ENCODE results near the gene CFAP221.

CFAP221 gene

DNA sequence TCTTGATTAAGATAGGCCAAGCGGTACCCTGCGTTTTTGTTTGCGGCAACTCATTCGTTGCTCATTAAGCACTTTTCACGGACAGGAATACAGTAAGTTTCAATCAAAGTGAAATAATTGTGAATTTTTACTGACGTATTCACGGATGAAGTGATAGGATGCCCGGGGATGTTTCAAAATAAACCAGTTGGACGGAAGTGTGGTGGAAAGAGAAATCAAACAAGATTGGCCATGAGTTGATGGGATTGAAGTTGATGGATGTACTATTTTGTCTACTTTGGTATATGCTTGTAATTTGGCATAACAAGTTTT is 135.2 kb downstream of the CFAP221 start:
- DNase-seq: no peak

DNA sequence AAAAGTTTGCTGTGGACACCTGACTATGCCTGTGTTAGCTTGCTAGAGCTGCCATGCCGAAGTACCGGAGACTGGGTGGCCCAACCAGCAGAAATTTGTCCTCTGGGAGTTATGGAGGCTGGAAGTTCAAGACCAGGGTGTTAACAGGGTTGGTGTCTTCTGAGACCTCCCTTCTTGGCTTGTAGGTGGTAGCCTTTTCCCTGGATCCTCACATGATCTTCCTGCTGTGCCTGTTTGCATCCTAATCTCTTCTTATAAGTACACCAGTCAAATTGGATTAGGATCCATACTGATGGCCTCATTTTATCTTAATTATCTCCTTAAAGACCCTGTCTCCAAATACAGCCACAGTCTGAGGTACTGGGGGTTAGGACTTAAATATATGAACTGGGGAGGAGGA is 135.6 kb downstream of the CFAP221 start:
- DNase-seq: no peak

DNA sequence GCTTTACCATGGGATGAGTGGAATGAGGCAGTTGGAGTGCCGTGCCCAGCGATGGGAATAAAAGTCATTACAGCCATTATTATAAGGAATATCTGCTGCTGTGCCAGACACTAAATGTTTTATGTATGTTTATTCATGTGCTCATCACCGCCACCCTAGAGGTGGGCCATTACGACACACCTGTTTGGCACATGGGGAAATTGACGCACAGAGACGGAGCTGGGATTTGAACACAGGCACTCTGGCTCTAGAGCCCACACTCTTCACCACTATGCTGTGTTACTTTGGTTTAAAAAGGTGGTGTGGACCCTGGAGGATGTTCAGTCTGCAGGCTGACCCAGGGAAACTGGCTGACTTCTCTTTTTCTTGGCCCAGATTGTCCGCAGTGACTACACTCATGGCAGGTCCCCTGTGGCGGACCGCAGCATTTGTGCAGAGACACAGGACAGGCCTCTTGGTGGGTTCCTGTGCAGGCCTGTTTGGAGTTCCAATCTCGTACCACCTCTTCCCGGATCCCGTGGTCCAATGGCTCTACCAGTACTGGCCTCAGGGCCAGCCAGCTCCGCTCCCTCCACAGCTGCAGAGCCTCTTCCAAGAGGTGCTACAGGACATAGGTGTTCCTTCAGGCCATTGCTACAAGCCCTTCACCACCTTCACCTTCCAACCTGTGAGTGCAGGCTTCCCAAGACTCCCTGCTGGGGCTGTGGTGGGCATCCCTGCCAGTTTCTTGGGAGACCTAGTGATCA is 136.4 kb downstream of the CFAP221 start:
- DNase-seq: no peak

DNA sequence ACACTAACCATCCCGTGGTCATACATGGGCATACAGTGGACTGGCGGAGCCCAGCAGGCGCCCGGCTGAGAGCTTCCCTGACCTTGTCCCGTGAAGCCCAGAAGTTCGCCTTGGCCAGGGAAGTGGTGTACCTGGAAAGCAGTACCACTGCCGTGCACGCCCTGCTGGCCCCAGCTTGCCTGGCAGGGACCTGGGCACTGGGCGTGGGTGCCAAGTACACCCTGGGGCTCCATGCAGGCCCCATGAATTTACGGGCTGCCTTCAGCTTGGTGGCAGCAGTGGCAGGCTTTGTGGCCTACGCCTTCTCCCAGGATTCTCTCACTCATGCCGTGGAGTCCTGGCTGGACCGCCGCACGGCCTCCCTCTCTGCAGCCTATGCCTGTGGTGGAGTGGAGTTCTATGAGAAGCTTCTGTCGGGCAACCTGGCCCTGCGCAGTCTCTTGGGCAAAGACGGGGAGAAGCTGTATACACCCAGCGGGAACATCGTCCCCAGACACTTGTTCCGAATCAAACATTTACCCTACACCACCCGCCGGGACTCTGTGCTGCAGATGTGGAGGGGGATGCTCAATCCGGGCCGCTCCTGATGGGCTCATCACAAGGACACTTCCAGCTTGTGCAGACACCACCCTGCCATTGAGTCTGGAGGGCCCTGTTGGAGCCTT is 137.1 kb downstream of the CFAP221 start:
- DNase-seq: no peak

DNA sequence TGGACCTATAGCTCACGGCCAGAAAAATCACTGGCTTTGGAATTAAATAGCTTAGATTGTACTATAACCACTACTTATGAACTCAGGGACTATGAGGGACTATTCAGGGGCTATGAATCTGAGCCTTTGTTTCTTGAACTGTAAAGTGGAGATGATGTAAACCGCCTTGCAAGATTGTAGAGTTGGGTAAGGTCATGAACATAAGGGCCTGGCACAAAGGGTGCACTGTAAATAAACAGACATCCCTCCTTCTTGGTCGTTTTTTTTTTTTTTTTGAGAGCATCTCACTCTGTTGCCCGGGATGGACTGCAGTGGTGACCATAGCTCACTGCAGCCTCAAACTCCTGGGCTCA is 137.6 kb downstream of the CFAP221 start:
- no peak for DNase-seq

DNA sequence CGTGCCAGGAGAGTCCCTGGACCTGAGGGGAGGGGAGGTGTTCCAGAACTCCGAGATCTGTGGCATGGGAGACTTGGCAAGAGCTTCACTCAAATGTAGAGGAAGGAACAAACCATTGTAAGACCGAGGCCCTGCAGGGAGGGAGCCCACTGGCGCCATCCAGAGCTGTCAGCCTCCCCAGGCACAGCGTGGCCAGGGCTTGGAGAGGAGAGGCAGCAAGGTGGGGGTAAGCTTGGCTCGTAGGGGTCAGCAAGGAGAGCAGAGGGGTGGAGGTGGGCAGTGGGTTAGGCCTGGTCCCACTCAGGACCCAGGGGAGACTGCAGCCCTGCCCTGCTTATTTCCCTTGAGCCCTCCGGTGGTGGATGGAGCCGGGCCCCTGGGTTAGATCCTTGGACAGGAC is 138.3 kb downstream of the CFAP221 start:
- DNase-seq: no peak

DNA sequence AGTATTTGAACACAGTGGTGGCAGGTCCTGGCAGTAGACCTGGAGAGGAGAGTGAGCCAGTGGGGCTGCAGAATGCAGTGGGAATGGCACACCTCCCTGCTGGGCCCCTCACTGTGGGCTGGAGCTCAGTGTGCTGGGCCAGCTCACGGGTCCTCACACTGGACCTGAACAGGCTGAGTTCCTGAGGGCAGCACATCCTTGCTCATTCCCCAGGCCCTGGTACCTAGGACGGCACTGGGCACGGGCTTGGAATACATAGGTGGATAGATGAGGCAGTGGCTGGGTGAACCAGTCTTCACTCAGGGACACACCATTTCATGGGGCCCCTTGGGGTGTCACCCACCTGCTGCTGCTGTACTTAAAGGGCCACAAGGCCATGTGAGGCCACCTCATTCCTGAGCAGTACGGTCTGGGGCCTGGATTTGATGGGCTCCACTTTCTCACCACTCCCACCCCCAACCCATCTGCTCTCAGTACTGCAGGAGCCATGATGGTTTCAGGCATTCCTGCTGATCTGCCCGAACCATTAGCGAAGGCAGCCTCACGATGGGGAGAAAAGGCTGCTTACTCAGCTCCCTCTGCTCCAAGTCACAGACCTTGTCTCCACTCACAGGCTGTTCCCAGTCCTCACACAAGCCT is 138.9 kb downstream of the CFAP221 start:
- no peak for DNase-seq

DNA sequence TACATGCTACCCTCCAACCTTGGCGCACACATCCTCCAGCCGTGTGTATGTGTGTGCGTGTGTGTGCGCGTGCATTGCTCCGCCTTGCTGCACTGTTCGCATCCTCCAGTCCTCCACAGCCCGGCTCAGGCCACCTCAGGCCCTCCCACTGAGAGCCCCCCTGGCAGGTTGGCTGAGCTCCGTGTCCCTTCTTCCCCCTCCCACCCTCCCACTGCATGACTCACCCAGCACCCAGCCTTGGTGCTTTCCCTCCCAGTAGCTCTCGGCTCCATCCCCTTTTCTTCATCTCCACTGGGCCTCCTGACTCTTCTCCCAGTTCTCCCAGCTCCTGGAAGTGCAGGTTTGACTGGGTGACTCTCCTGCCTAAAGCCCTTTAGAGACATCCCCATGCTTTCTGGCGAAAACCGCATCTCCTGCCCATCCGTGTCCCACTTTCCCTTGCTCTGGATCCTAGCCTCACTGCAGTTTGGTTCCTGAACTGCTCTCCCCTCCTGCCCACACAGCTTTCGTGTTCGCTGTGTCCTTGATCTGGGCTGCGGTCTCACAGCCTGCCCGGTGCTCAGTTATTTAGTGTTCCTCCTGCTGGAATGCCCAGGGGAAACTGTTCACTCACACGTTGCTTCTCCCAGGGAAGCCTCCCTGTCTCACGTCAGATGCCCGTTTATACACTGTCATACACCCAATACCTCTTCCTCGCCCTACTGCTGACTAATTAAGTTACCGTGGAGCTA is 139.6 kb downstream of the CFAP221 start:
- DNase-seq: peak in 16 of 56 donors; percentile 16 to 64 (median 30)

DNA sequence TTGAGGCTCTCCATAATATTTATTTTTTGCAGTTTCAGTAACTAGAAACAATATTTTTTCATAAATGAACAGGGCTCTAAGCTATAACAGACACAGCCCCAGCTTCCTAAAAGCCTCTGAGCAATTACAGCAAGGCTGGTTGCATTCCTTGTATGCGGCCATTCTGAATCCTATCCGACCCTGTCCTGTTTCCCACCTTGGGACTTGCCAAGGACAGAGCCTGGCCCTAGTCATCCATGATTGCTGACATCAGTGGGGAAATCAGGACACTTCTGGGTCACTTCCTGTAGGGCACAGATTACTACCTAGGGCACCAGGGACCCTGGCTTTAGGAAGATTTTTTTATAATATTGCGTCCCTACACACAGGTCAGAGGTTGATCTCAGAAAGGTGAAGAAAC is 140.3 kb downstream of the CFAP221 start:
- no peak for DNase-seq

DNA sequence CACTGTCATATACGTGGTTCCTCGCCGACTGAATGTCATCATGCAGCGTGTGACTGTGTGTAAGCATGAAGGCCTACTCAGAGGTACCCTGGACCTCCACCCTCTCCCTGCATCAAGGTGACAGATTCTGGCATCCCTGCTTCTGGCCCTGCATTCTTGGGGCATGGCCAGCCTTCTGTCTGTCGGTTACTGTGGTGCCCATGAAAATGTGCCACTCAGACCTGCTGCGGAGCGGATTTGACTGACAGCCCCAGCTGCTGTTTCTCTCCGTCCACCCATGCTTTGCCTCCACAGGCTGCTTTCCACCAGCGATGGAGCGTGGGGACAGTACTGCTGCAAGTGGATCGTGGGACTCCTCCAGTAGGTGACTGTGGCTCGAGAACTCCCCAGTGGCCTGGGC is 144.4 kb downstream of the CFAP221 start:
- DNase-seq: no peak

DNA sequence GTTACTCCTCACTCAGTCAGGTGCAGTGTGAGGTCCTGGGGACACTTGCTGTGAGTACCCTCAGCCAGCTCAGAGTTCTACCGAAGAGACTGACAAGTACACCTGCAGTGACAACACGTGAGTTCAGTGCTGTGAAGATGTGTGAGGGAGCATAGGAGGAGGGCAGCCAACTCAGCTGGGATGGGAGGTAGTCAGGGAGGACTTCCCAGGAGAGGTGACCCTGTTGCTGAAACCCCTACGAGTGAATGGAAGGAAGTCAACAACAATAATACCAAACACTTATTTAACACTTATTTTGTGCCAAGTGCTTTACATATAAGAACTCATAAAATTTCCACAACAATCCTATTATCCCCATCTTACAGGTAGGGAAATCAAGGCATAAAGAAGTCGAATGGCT is 145.0 kb downstream of the CFAP221 start:
- no peak for DNase-seq

DNA sequence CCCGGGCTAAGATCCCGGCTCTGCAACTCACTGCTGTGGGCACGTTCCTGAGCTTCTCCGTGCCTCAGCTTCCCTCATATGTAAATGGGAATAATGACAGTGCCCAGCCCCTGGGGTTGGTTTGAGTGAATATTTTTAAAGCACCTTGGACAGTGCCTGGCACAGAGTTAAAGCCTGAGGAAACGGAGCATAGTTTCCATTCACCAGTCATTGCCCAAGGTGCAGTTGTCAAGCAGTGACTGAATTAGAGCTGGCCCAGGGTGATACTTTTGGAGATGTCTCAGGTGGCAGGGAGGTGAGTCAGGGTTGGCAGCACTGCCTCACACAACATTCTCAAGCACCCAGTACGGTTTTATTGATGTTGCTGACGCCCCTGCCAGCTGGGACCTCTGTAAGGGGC is 146.9 kb downstream of the CFAP221 start:
- no peak for DNase-seq

DNA sequence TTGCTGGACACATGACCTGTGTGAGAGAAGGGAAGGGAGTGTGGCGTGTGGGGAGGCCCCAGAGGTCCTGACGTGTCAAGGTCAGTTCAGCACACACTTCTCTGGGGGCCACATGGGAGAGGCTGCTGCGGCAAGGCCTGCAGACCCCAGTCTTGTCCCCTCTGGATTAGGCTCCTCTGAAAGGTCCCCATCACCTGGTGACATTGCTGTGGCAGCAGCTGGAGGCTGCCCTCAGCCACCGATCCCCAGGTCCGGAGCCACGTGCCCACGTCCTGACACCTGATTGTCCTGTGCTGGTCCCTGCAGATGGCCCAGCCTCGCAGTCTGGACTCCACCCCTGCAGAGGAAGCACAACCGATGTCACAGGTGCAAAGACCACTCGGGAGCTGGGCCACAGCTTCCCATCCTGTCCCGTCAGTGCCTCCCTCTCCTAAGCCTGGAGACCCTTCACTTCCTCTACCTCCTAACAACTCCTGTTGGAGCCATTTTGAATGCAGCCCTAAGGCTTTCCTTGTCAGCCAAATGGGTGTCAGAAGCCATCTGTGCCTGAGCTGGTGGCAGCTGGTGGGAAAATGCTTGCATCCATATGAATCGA is 147.5 kb downstream of the CFAP221 start:
- DNase-seq: no peak

DNA sequence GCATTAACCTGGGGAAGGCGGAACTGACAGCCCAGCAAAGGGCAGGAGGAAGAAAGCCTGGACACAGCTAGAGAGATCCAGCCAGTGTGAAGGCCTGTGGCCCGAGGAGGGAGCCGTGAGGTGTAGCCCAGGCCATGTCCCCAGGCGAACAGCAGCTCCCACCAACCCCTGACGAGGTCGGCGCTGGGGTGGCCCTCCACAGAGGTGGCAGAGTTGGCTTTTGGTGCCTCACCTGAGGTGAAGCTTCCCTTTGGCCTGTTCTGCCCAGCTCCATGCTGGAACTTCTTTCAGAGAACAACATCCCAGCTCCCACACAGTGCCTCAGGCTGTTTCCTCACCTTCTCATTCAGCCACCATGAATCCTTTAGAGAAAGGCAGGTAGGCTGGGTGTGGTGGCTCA is 148.1 kb downstream of the CFAP221 start:
- DNase-seq: no peak

DNA sequence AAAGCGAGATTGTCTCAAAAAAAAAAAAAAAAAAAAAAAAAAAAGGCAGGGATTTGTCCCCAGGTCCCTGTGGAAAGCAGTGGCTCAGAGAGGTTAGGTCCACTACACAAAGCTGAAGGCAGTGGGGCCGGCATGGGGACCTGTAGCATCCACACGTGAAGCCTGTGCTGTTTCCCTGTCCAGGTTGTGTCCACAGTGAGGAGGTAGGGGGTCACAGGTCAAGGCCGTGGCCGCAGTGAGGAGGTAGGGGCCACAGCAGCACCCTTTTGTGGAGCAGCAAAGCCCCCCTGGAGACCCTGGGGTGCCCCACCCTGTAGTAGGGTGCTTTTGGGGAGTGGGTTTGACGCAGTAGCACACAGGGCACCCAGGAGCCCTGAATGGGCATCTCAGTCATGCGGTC is 148.7 kb downstream of the CFAP221 start:
- DNase-seq: no peak

DNA sequence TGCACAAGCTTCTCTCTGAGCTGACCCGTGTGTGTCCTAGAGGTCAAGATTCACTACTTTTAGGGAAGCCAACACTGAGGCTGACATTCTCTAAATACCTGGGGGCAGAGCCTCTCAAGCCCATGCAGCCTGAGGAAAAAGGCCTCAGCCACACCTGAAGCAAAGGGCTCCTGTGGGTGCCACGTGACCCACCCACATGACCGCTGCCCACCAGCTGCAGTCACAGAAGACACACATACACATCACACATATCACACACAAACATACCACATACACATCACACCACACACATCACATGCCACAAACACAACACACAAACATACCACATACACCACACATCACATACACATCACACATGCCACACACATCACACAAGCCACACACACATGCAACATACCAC is 149.3 kb downstream of the CFAP221 start:
- no peak for DNase-seq

DNA sequence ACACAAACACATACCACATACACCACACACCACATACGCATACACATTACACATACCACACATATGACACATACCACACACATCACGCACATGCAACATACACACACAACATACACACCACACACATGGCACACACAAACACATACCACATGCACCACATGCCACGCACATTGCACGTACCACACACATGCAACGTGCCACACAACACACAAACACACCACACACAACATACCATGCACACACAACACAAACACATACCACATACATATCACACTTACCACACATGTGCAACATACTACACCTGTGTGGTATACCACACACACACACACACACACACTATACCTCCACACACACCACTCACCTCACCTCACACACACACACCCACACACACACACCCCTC is 149.7 kb downstream of the CFAP221 start:
- DNase-seq: no peak

DNA sequence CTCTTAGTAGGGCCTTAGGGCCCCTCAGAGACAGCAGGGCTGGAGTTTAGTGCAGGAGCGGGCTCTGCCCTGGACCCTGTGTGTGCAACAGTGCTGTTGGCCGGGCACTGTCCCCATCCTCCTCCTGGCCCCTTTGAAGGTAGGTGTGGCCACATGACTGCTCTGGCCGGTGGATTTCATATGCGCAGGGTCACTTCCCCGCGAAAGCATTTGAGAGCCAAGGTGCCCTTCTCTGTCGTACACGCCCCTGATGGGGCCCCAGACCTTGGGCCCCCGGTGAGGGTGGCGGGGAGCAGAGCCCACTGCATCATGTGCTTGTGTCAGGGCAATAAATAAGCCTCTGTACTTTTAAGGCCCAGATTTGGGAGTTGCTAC is 150.2 kb downstream of the CFAP221 start:
- DNase-seq: no peak

DNA sequence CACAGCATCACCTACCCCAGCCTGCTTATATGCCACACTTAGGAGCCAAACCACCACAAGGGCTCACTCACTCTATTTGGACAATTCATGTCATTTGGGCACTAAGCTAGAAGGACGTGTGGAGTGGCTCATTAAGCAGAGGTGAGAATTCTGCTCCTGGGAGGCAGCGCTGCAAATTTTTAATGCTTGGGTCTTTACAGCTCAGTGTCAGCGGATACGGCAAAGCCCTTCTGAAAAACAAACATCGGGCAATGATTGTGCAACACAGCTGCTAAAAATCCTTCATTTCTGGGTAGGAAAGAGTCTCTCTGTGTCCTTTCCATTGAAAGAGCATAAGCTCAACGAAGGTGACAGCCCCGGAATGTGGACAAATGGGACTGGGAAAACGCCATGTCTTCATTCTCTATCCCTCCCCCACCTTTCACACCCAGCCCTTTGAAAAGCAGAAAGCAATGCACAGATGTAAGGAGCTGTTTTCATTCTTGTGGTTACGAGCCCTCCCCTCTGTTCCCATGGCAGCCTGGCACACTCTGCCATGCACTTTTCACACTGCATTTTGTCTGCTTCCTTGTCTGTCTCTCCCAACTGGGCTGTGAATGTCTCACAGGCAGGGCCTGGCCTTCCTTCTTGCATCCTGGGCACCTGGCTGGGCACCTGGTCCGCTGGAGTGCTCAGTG is 150.7 kb downstream of the CFAP221 start:
- peak in 19 of 56 donors; percentile 10 to 67 (median 37) for DNase-seq

DNA sequence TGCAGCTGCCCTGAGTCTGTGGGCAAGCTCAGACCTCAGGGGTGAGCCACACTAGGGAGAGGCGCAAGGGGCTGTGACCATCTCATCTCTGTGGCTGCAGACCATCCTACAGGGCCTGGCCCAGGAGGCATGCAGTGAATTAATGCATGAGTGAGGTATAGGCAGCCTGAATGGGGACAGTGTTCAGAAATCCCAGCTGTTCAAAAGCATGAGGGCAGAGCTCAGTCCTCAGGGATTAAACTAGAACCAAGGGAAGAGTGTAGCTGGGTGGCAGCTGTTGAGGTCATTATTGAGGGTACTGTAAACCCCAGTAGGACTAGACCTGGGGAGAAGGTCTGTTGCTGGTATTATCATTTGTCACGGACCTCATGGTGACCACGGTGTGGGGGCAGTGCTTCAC is 151.8 kb downstream of the CFAP221 start:
- DNase-seq: no peak

DNA sequence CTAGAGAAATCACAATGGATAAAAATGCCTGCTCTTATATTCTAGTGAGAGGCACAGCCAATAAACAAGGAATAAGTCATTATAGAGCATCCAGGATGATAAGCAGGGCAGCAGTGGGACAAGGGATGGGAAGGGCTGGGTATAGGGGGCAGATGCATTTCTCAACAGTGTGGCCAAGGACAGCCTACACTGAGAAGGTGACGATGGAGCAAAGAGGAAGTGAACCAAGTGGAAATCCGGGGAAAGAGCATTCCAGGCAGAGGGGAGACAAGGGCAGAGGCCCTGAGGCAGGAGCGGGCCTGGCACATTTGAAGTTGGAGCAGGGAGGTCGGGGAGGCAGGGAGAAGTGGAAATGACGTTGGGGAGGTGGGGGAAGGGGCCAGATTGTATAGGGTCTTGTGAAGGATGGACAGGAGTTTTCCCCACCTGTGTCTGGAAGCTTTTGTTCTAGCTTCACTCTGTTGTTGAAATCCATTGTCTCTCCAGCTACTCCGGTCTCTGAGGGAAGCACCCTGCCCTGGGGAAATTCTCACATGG is 152.3 kb downstream of the CFAP221 start:
- DNase-seq: no peak

Data from nucleus accumbens (tissue), 56 donors.